GM21526 (cell line): ENCODE results near the gene ZNF425.
"Not testable (repeated sequence)": the region's sequence is repeated elsewhere in the genome, so short reads cannot be mapped to it uniquely, and the experiment has no call there.

ENCODE experiments used
- ATAC-seq: cut with Tn5 transposase; IDR thresholded peaks from one replicate; pipeline ENCODE4 v1.9.1; 2021; ENCODE audit warnings: moderate library complexity; ENCODE audit not compliant: unreplicated experiment, low FRiP score

Gene ZNF425

DNA sequence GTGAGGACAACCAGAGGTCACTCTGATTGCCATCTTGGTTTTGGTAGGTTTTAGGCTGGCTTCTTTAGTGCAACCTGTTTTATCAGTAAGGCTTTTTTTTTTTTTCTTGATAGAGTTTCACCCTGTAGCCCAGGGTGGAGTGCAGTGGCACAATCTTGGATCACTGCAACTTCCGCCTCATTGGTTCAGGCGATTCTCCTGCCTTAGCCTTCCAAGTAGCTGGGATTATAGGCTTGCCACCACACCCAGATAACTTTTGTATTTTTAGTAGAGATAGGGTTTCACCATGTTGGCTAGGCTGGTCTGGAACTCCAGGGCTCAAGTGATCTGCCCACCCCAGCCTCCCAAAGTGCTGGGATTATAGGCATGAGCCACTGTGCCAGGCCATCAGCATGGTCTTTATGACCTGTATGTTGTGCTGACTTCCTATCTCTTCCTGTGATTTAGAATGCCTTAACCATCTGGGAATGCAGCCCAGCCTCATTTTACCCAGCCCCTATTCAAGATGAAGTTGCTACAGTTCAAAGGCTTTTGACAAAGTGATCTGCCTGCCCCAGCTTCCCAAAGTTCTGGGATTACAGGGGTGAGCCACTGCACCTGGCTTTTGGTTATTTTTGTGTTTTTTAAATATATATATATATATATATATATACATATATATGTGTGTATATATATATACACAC, 7.0 kb upstream of the ZNF425 start:
- ATAC-seq, result no peak

DNA sequence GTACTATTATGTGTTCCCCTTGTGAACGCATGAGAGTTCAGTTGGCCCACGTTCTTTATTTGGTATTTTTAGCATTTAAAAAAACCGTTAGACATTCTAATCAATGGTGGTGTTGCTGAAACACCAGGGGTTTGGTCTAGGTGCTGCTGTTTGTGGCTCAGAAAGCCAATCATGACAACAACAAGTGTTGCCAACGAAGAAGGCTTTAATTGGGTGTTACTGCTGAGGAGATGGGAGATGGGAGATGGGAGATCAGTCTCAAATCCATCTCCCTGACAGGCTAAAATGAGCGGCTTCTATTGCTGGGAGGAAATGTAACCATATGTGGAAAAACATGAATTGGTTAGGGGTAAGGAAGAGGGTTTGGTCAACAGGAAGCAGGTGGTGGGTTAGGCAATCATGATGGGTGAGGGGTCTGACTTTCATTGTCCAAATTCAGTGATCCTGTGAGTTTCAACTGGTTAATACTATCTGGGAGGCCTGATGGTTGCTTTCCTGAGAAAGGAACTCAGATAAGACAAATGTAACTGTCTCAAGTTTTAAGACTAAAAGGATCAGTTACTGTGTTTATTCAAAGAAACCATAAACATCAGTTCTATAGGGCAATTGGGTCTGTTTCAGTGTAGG, 4.6 kb upstream of the ZNF425 start:
- ATAC-seq, result no peak

DNA sequence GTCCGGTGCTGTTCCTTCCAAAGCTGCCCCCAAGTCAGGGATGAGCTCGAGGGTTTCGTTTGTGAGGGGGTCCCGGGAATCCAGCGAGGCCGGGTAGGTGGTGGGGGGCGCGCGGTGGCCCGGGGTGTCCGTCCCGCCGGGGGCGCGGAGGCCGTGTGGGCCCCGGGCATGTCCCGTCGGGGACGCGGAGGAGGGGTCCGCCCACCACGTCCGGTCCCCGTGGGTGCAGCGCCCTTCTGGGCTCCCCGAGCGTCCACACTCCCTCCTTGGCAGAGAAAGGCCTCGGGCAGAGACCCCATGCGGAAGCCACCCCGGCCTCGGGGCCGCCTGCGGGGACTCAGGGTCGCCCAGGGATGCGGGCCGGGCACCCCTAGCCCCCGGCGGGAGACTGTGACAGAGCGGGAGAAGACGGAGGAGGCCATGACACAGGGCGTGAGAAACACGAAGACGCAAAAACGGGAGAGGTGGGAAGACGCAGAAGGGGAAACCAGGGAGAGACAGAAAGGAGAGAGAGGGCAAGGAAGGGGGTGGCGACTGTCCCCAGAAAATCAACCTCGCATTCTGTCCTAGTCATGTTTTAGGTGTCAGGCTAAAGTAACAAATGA, 640 bp upstream of the ZNF425 start:
- ATAC-seq, result peak; percentile 38

DNA sequence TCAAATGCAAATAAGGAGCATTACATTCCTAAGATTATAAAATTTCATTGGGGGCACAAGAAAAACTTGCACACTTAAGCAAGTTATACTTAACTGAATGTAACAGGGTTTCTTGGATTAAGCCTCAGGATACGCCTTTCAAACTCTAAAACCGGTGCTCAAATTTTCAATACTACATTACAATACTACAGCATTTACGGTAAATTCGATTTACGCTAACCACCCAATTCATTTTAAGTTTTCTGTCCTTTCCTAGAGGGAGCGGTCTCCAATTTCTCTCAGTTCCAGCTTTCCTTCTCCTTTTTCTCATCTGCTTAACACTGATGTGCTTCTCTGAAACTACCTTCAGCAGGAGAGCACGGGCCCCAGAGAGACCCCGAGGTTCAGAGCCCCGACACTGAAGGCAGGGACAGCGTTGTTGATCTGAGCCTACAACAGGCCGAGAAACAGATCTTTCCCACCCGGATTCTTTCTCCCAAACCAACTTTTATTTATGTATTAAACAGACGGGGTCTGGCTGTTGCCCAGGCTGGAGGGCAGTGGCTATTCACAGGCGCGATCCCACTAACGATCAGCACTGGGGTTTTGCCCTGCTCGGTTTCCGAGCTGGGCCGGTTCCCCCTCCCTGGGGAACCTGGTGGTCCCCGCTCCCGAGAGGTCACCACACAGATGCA, 798 bp downstream of the ZNF425 start:
- ATAC-seq, result peak; percentile 4

DNA sequence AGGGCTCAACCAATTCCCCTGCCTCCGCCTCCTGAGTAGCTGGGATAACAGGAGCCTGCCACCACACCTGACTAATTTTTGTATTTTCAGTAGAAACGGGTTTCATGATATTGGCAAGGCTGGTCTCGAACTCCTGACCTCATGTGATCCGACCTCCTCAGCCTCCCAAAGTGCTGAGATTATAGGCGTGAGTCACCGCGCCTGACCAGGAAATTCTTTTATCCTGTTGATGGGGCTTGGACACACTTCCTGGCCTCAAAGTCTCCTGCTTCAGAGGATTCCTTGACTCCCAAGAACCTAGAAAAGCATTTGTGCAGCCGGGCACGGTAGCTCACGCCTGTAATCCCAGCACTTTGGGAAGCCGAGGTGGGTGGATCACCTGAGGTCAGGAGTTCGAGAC, 16.2 kb downstream of the ZNF425 start:
- ATAC-seq, result no peak

DNA sequence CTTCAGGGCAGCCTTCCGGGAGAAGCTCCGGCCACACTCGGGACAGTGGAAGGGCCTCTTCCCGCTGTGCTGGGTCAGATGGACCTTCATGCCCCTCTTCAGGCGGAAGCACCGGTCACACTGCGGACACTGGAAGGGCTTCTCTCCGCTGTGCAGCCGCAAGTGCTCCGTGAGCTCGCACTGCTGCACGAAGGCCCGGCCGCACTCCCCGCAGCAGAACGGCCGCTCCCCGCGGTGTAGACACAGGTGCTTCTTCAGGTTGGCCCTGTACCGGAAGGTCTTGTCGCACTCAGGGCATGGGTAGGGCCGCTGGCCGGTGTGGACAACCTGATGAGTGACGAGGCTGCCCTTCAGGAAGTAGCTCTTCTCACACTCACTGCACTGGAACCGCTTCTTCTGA, 21.4 kb downstream of the ZNF425 start:
- ATAC-seq, result no peak

DNA sequence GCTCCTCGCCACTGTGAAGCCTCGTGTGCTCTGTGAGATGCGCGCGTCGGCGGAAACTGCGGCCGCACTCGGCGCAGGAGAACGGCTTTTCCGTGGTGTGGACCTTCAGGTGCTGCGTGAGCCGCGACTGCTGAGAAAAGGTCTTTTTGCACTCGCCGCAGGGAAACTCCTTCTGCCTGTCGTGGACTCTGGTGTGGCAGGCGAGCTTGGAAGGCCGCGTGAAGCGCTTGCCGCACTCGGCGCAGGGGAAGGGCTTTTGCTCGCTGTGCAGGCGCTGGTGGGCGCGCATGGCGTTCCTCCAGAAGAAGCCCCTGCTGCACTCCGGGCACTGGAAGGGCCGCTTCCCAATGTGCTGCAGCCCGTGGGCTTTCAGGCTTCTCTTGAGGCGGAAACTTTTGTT, 21.9 kb downstream of the ZNF425 start:
- ATAC-seq, result no peak

DNA sequence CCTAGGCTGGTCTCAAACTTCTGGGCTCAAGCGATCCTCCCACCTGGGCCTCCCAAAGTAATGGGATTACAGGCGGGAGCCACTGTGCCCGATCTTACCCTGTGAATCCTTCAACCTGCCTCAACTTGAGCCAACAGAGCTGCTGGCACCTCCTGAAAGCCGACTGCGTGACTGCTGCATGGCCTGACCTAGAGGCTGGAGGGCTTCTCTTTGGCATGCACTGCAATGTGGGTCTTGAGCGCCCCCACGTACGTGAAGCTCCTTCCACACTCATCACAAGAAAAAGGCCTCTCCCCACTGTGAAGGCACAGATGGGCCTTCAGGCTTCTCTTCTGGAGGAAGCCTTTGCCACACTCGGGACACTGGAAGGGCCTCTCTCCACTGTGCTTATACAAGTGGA, 22.7 kb downstream of the ZNF425 start:
- ATAC-seq, result no peak

DNA sequence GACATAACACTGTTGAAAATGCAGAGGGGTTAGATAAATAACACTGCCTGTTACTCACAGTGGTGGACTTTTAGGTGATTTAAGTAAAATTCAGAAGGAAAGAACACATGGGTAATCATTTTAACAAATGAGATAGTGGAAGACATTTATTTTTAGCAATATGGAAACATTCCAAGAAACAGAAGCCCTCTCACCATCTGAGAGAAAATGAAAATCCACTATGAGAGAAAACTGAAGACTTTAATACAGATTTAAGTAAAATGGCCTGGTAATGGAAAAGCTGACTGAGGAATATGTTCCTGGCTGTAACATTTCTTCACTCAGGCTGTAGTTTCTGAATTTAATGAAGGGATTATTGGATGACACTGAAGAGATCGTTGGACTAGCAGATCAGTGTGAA, 23.5 kb downstream of the ZNF425 start:
- no peak for ATAC-seq

DNA sequence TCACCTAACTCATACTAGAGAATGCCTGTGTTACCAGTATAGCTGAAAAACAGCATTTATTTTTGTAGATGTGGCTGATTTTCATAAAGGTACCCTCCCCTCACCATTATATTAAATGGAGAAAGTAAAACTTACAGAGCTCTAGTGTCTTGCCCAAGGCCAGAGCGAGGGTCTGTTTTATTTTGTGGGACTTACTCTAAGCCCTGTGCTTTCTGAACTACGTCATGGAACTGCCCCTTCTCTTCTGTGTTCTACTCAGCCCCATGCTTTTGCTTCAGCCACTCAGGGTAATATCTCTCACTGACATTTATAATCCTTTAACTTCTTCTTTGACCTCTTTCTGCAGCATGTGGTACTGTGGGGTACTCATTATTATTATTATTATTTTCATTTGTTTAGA, 25.3 kb downstream of the ZNF425 start:
- no peak for ATAC-seq

DNA sequence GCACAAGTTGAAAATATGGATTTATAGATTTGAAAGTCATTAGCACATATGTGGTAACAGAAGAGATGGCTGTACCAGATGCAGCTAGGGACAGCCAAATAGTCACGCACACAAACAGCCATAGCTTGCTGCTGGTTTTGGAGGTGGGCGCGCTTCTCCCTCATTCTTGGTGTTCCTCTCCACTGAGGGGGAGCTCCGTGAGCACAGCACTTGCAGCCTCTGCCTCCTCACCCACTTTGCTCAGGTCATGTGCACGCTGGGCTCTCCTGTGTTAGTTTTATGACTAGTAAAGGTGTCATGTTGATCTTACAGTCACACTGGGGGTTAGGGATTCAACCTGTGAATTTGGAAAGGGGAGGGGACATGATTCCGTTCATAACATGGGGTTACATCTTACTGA, 27.1 kb downstream of the ZNF425 start:
- no peak for ATAC-seq

DNA sequence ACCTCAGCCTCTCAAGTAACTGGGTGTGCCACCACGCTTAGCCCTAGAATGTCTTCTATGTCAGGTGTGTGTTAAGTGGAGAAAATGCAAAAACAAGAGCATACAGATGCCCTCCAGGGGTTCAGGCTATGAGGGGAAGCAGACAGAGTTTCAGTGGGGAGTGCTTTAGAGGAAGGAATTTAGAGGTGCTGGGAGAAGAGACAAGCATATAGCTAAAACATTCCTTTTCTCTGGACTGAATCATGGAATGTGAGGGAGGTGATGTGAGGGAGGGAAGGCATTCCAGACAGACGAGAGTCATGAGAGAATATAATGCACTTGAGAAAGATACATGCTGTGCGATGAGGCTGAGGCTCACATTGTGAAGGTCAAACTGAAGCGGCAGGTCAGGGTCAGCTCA, 29.0 kb downstream of the ZNF425 start:
- ATAC-seq, result no peak

DNA sequence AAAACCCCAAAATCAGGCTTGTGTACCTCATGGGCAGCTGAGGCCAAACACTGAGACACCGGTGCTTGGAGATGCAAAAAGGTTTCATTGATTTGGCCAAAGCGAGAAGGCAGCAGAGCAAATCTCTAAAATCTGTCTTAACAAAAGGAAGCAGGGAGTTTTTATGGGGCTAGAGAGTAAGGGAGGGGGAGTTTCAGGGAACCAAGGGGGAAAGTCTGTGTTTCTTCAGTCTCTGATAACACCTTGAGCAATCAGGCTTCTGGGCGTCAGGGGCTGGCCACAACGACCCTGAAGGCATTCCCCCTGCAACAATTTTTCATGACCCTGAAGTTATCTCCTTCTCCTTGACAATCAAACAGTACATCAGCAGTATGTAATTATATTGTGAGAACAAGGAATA, 32.9 kb downstream of the ZNF425 start:
- no peak for ATAC-seq

DNA sequence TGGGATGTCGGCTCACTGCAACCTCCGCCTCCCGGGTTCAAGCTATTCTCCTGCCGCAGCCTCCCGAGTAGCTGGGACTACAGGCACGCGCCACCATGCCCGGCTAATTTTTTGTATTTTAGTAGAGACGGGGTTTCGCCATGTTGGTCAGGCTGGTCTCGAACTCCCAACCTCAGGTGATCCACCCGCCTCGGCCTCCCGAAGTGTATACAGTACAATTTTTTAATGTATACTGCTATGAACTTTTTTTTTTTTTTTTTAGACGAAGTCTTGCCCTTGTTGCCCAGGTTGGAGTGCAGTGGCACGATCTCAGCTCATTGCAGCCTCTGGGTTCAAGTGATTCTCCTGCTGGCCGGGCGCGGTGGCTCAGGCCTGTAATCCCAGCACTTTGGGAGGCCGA, 33.9 kb downstream of the ZNF425 start:
- not testable (repeated sequence) for ATAC-seq

DNA sequence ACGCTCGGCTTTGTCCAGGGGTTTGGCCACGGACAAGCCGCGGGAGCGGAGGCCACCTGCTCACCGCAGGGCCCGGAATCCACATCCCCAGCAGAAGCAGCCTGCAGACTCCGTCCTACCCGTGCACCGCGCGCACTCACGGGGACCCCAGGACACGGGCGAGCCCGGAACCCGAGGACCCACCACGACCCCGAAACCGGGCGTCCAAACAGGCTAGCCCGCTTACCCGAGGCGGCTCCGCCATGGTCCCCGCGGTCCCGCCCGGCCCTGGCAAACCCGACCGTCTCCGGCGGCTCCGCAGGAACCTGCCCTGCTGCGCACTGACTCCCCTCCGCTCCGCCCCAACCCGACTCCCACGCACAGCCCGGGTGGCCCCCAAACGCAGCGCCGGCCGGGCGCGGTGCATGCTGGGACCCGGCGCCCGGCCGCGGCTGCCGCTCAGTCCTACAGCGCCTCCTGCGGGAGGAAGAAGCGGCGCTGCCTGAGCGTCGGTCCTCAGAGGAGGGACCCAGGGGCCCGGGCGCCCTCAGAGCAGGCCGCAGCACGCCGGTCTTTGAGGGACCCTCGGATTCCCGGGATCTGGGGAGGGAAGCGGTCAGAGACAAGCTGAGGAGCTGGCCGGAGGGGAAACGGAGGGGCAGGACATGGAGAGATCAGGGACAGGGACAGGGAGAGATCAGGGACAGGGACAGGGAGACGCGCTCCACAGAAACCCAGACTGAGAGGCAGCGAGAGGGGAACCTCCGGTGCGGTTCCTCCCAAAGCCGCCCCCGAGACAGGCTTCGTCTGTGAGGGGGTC, 35.5 kb downstream of the ZNF425 start, which contains the start of gene ZNF786:
ZNF786 (minus strand) TSS at position 322 of the 799 bp plus-strand sequence; CDS start at position 244, 78 bp downstream.
- ATAC-seq, result peak; percentile 89

DNA sequence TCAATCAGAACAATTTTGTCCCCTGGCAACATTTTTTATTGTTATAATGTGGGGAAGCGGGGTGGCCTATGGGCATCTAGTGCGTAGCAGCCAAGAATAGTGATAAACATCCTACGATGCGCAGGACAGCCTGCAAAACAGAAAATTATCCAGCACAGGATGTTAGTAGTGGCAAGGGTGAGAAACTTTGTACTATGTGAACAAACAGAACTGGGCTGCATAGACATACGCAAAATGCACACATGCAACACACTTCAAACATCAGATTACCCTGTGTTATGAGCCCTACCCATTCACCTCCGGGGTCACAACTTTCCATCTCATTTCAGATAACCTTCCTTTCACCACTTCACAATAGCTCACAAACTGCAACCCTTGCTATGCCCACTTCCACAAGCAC, 38.7 kb downstream of the ZNF425 start:
- no peak for ATAC-seq

DNA sequence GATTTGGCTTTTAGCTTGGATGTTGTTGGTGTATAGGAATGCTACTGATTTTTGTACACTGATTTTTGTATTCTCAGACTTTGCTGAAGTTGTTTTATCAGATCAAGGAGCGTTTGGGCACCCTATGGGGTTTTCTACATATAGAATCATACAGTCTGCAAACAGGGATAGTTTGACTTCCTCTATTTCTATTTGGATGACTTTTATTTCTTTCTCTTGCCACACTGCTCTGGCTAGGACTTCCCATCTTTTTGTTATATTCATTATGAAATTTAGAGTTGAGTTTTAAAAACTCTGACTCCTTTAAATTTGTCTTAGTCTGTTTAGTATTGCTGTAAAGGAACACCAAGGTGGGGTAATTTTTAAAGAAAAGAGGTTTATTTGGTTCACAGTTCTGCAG, 40.3 kb downstream of the ZNF425 start:
- no peak for ATAC-seq

DNA sequence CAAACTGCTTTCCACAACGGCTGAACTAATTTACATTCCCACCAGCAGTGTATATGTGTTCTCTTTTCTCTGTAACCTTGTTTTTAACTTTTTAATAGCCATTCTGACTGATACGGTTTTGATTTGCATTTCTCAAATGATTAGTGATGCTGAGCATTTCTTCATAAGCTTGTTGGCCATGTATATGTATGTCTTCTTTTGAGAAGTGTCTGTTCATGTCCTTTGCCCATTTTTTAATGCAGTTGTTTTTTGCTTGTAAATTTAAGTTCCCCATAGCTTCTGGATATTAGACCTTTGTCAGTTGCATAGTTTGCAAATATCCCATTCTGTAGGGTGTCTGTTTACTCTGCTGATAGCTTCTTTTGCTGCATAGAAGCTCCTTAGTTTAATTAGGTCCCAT, 41.7 kb downstream of the ZNF425 start:
- no peak for ATAC-seq

DNA sequence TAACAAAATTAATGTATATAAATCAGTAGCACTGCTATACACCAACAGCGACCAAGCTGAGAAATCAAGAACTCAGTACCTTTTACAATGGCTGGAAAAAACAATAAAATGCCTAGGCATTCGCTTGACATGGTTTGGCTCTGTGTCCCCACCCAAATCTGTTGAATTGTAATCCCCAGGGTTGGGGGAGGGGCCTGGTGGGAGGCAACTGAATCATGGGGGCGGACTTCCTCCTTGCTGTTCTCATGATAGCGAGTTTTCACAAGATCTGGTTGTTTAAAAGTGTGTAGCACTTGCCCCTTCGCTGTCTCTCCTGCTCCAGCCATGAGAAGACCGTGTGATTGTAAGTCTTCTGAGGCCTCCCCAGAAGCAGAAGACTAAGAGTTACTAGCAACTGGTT, 44.2 kb downstream of the ZNF425 start:
- ATAC-seq, result no peak

DNA sequence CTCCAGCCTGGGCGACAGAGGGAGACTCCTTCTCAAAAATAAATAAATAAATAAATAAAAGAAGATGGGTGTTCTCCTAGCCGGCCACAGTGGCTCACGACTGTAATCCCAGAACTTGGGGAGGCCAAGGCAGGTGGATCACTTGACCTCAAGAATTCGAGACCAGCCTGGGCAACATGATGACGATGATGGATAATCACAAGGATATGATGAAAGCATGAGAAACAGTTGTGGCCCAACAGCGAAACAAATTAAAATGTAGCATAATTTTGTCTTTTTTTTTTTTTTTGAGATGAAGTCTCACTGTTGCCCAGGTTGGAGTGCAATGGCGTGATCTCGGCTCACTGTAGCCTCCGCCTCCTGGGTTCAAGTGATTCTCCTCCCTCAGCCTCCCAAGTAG, 48.5 kb downstream of the ZNF425 start:
- ATAC-seq, result no peak

DNA sequence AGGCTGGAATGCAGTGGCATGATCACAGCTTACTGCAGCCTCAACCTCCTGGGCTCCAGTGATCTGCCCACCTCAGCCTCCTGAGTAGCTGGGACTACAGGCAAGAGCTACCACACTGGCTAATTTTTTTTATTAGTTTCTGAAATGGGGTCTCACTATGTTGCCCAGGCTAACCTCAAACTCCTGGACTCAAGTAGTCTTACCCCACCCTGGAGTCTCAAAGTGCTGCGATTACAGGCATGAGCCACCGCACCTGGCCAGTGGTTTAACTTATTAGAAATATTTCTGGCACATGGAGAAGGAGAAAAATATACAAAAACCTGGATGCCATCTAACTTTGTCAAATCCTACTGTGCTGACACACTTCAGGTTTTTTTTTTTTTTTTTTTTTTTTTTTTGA, 50.8 kb downstream of the ZNF425 start:
- no peak for ATAC-seq
